ENCODE measurements around the gene TMEM171. TPM values are rescaled to one million over a fixed set of nuclear protein-coding genes. Genes with fewer than 3 reads are reported as not detected.

Gene TMEM171
- total RNA-seq, 2 donors from 2014 or later = 0.62 to 1.4 TPM

DNA sequence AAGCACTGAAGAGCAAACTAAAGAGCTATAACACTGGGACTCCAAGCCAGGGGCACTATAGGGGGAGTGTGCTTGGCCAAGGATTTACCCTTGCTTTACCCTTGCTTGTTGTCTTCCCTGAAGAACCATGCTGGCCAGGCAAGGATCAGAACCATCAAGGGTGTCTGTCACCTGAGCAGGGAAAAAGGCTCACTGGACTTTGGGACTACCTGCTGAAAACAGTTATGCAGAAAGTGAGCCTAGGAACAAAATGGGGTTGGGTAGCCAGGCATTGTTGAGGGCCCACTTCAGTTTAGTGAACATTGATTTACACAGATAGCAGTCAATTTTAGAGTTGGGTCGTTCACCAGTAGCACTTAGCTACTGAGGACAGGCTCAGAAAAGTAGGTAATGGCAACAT is 8.0 kb upstream of the TMEM171 start:
- Mint-ChIP-seq H3K4me3 (no peak overlapping the region), H3K9me3 (no peaks in the 10 kb centered on the region), H3K27me3 (peaks cover 23 to 55% of the 10 kb centered on the region in 2 donors), H3K36me3 (peaks cover 15% of the 10 kb centered on the region), H3K4me1 (ENCODE audit: low read depth in 2 of 2) (no peaks in the 10 kb centered on the region), H3K27ac (no peak overlapping the region)
- ATAC-seq (no peak), DNase-seq (ENCODE audit: low spot score) (no peak)

- DNase-seq (ENCODE audit: low spot score) (no peak), ATAC-seq (no peak)
- Mint-ChIP-seq H3K27me3 (peaks cover 20 to 58% of the 10 kb centered on the region in 2 donors), H3K4me3 (no peak overlapping the region), H3K9me3 (no peaks in the 10 kb centered on the region), H3K4me1 (ENCODE audit: low read depth in 2 of 2) (peaks cover 0 to under 1% of the 10 kb centered on the region in 2 donors), H3K36me3 (peaks cover 8% of the 10 kb centered on the region), H3K27ac (no peak overlapping the region)
These were observed 6.2 kb upstream of the TMEM171 start for GRCh38 chr5:73114044-73114688.

DNA sequence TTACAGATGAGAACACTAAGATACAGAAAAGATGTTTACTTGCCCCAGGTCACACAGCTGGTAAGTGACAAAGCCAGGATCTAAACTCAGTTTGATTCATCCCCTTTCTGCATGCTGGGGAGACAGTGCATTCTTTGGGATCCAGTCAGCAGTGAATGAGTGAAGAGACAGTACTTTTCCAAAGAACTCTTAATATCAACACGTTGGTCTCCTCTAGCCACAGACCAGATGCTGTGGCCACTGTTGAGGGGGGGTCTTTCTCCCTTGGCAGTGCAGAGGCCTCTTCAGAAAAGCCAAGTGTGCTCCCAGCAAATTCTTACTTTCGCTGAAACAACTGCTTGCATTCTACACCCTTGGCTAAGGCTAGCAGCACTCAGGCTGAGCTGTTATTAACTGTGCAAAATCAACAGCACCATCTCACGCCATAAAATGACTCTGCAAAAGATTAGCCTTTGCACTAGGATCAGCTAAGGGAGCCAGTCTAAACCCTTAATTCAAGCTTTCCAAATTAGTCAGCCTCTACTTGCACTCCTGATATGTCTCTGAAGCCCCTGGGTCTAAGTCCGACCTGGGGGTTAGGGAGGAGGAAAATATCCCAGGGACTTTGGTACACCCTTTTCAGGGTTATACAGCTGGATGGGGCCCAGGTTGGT is 4.8 kb upstream of the TMEM171 start:
- no peak for ATAC-seq
- peaks cover 16 to 45% of the 10 kb centered on the region in 2 donors for H3K27me3 Mint-ChIP-seq
- H3K27ac Mint-ChIP-seq = no peak overlapping the region
- H3K36me3 Mint-ChIP-seq = peaks cover 7% of the 10 kb centered on the region
- DNase-seq (ENCODE audit: low spot score) = no peak
- no peaks in the 10 kb centered on the region for H3K9me3 Mint-ChIP-seq
- peaks cover 0 to 5% of the 10 kb centered on the region in 2 donors for H3K4me1 Mint-ChIP-seq (ENCODE audit: low read depth in 2 of 2)
- H3K4me3 Mint-ChIP-seq = no peak overlapping the region

DNA sequence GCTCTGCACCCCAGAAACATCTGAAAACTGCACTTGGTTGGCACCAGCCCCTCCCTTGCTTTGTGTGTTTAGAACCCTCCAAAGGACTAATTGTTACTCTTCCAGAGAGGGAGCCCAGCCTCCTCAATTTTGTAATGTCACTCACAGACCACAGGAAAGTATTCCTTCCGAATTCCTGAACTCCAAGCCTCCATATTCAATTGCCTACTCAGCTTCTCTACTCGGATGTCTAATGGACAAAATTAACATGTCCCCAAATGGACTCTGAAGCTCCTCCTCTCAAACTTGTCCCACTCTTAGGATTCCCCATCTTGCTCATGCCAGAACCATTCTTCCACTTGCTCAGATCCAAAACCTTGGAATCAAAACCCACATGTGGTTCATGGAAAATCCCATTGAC is 3.9 kb upstream of the TMEM171 start:
- H3K9me3 Mint-ChIP-seq = no peaks in the 10 kb centered on the region
- DNase-seq (ENCODE audit: low spot score) (no peak), ATAC-seq (no peak)
- peaks cover 22 to 49% of the 10 kb centered on the region in 2 donors for H3K27me3 Mint-ChIP-seq
- no peak overlapping the region for H3K27ac Mint-ChIP-seq
- peaks cover 7% of the 10 kb centered on the region for H3K36me3 Mint-ChIP-seq
- H3K4me3 Mint-ChIP-seq = no peak overlapping the region
- H3K4me1 Mint-ChIP-seq (ENCODE audit: low read depth in 2 of 2) = peaks cover 9% of the 10 kb centered on the region in 2 donors

DNA sequence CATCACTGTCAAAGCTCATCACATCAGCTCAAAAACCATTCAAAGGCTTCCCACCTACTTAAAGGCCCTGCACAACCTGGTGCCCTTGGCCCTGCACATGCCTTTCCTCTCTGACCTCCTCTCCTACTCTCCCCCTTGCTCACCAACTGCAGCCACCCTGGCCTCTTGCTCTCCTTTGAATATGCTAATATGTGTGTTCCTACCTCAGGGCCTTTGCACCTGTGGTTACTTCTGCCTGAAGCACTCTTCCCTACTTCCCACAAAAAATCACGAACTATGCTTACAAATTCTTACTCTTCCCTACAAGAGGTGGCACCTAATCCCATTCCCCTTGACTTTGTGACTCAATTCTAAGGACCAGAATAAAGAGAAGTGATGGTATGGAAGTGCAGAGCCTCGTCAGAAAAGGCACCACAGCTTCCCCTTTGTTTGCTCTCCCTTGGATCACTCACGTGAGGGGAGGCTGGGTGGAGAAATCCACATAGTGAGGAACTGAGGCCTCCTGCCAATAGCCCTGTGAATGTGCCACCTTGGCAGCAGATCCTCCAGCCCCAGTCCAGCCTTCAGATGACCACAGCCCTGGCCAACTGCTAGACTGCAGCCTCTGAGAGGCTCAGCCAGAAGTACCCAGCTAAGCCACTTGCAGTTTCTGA is 3.2 kb upstream of the TMEM171 start:
- ATAC-seq (no peak), DNase-seq (ENCODE audit: low spot score) (no peak)
- peaks cover 7% of the 10 kb centered on the region for H3K36me3 Mint-ChIP-seq
- no peaks in the 10 kb centered on the region for H3K9me3 Mint-ChIP-seq
- H3K4me1 Mint-ChIP-seq (ENCODE audit: low read depth in 2 of 2) = peaks cover 12% of the 10 kb centered on the region in 2 donors
- no peak overlapping the region for H3K27ac Mint-ChIP-seq
- peaks cover 22 to 55% of the 10 kb centered on the region in 2 donors for H3K27me3 Mint-ChIP-seq
- H3K4me3 Mint-ChIP-seq = no peak overlapping the region

DNA sequence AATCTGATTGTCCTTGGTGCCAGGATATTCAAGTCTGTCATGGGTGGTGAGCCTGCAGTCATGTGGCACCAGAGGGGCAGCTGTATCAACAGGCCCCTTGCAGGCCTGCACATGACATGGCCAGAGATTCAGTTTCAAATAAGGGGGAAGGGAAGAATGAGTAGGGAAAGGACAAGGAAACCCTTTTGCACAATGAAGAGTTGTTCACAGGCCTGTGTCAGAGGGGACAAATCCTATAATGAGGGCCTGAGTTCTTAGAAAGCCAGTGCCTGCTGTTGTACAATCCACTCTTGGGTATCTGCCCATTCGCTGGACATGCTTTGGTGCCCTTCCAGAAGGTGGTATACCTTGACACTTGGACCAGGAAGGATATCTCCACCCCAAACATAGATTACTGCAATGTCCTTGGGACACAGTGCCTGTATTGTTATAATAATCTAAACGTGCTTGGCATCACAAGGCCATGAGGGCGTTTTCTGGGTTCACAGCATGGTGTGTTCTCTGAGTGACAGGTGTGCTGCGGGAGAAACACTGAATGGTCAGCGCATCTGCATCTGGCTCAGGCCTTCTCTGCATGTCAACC is 1.9 kb upstream of the TMEM171 start:
- Mint-ChIP-seq H3K4me3 (no peak overlapping the region), H3K9me3 (no peaks in the 10 kb centered on the region), H3K27me3 (peaks cover 14 to 42% of the 10 kb centered on the region in 2 donors), H3K27ac (no peak overlapping the region), H3K36me3 (no peaks in the 10 kb centered on the region), H3K4me1 (ENCODE audit: low read depth in 2 of 2) (peaks cover 12 to 19% of the 10 kb centered on the region in 2 donors)
- ATAC-seq (no peak), DNase-seq (ENCODE audit: low spot score) (no peak)

DNA sequence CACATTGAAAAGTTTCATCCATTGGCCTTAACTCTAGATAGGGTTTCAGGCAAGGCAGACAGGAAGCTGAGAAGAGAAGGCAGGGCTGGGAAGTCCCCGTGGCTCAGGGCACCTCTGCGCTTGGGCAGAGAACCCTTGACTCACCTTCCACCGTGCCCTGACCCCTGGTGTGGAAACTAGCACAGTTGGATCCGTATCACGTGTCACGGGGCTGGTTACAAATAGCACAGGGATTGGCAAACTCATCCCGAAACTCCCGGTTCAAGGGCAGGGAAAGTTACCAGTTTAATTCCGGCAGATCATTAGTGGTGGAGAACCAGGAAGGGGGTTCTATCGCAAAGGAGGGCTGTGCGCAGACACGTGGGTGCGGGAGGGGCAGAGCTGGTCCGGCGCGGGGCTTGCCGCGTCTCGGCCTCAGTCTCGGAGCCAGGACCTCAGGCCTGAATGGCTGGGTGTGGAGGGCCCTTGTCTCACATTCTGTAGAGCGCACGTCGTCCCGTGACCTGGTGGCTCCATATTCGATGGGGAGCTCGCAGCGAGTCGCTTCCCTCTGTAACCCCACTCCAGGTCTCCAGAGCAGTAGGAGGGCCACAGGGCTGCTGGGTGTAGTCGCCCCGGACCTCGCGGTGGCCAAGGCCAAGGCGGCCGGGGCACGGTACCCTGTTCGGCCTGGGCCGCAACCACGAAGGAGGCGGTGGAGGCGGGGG is 771 bp upstream of the TMEM171 start:
- peak overlapping the region; percentile 65 for H3K4me3 Mint-ChIP-seq

GRCh38 chr5:73121119-73121463 is 716 bp downstream of the TMEM171 start:
- ATAC-seq (no peak), DNase-seq (ENCODE audit: low spot score) (no peak)
- no peak overlapping the region for H3K27ac Mint-ChIP-seq
- no peaks in the 10 kb centered on the region for H3K36me3 Mint-ChIP-seq
- peaks cover 28 to 39% of the 10 kb centered on the region in 2 donors for H3K4me1 Mint-ChIP-seq (ENCODE audit: low read depth in 2 of 2)
- no peaks in the 10 kb centered on the region for H3K9me3 Mint-ChIP-seq
- peak overlapping the region; percentile 47 for H3K4me3 Mint-ChIP-seq
- peaks cover 16 to 52% of the 10 kb centered on the region in 2 donors for H3K27me3 Mint-ChIP-seq

More for the DNA sequence above, 771 bp upstream of the TMEM171 start:
- Mint-ChIP-seq H3K27ac (no peak overlapping the region), H3K9me3 (no peaks in the 10 kb centered on the region), H3K27me3 (peaks cover 16 to 47% of the 10 kb centered on the region in 2 donors), H3K36me3 (no peaks in the 10 kb centered on the region), H3K4me1 (ENCODE audit: low read depth in 2 of 2) (peaks cover 21 to 30% of the 10 kb centered on the region in 2 donors)
- DNase-seq (ENCODE audit: low spot score) = no peak
- ATAC-seq = peak; percentile 48 to 60

GRCh38 chr5:73122875-73123810 is 2.8 kb downstream of the TMEM171 start:
- Mint-ChIP-seq H3K9me3 (no peaks in the 10 kb centered on the region), H3K27me3 (peaks cover 11 to 43% of the 10 kb centered on the region in 2 donors), H3K4me1 (ENCODE audit: low read depth in 2 of 2) (peaks cover 28 to 39% of the 10 kb centered on the region in 2 donors), H3K4me3 (no peak overlapping the region), H3K36me3 (no peaks in the 10 kb centered on the region), H3K27ac (peak overlapping the region in 1 of 2 donors; percentile 23)
- DNase-seq (ENCODE audit: low spot score) (no peak), ATAC-seq (no peak)

- no peaks in the 10 kb centered on the region for H3K36me3 Mint-ChIP-seq
- H3K27ac Mint-ChIP-seq = no peak overlapping the region
- no peak overlapping the region for H3K4me3 Mint-ChIP-seq
- no peaks in the 10 kb centered on the region for H3K9me3 Mint-ChIP-seq
- H3K27me3 Mint-ChIP-seq = peaks cover 11 to 53% of the 10 kb centered on the region in 2 donors
- peaks cover 28 to 34% of the 10 kb centered on the region in 2 donors for H3K4me1 Mint-ChIP-seq (ENCODE audit: low read depth in 2 of 2)
- ATAC-seq (no peak), DNase-seq (ENCODE audit: low spot score) (no peak)
These were observed 4.9 kb downstream of the TMEM171 start for GRCh38 chr5:73125289-73125688.

DNA sequence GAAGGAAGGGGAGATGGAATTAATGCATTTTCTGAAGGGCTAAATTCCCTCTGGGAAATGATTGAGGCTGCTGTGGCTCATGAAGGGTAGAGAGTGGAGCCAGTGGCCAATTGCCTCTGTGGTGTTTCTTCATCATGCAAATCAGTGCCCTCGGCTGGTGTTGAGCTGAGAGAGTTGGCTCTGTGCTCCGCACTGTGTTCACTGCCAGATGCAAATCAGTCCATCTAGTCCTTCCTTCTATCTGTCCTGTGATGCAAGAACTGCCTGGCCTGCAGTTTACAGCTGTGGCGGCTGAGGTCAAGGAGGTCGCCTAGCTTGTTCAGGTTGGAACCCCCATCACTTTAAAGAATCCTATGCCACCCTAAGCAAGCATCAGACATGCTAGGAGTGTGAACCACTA is 6.0 kb downstream of the TMEM171 start:
- peaks cover 6 to 45% of the 10 kb centered on the region in 2 donors for H3K27me3 Mint-ChIP-seq
- peaks cover 20 to 30% of the 10 kb centered on the region in 2 donors for H3K4me1 Mint-ChIP-seq (ENCODE audit: low read depth in 2 of 2)
- no peaks in the 10 kb centered on the region for H3K36me3 Mint-ChIP-seq
- H3K9me3 Mint-ChIP-seq = no peaks in the 10 kb centered on the region
- H3K4me3 Mint-ChIP-seq = no peak overlapping the region
- no peak overlapping the region for H3K27ac Mint-ChIP-seq
- no peak for ATAC-seq
- DNase-seq (ENCODE audit: low spot score) = no peak

DNA sequence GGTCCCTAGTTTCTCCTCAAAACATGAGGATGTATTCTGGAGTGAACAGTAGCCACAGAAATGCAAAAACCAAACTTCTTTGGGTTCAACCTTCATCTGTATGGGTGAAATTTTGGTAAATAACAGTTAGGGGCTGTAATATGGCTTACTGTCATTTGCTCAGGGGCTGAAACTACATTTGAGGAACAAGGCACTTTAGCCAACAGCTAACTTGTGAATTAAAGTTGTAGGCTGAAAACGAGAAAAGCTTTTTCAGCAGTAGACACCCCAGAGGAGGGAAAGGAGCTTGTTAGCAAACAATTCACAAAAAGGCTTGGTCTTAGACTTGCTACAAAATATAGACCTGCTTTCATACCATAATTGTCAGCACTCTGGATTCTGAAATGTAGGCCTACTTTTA is 6.6 kb downstream of the TMEM171 start:
- Mint-ChIP-seq H3K4me3 (no peak overlapping the region), H3K4me1 (ENCODE audit: low read depth in 2 of 2) (peaks cover 16 to 27% of the 10 kb centered on the region in 2 donors), H3K36me3 (no peaks in the 10 kb centered on the region), H3K27me3 (peaks cover 2 to 39% of the 10 kb centered on the region in 2 donors), H3K27ac (no peak overlapping the region), H3K9me3 (no peaks in the 10 kb centered on the region)
- ATAC-seq (no peak), DNase-seq (ENCODE audit: low spot score) (no peak)

Measured in natural killer cell treated with Interleukin-12 subunit alpha and Interleukin-12 subunit beta and Interleukin-15 and Interleukin-18, amount 100 ng/mL, for 72 hours (primary cell).